ENCODE measurements around the gene OVOL1. TPM values are rescaled to one million over a fixed set of nuclear protein-coding genes. Genes with fewer than 3 reads are reported as not detected.

The OVOL1 gene
- total RNA-seq, 6 experiments from 2014 or later: not detected

DNA sequence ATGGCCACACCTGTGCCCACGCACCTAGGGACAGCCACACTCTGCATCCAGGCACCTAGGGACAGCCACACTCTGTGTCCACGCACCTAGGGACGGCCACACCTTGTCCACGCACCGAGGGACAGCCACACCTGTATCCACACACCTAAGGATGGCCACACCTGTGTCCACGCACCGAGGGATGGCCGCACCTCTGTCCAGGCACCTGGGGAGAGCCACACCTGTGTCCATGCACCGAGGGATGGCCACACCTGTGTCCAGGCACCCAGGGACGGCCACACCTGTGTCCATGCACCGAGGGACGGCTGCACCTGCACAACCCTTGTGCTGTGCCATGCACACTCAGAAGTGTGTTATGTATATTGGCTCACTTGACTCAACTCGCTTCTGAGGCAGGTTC lies 10.8 kb downstream of the OVOL1 start:
- Histone ChIP-seq H3K27ac (no peak overlapping the region), H3K9me3 (no peaks in the 10 kb centered on the region), H3K36me3 (no peaks in the 10 kb centered on the region), H3K27me3 (no peaks in the 10 kb centered on the region), H3K4me1 (no peaks in the 10 kb centered on the region), H3K4me3 (no peak overlapping the region)
- intact Hi-C loops (cut with DNase I): no loop called here
- DNase-seq: no peak
- TF ChIP-seq POLR2A (IDR thresholded peaks at IDR 0.05) (no peak), CTCF (IDR thresholded peaks at IDR 0.05) (no peak)
- no peak for ATAC-seq
- no CpG with 5 or more reads among the region's 13 CpGs for WGBS (ENCODE audit: insufficient coverage, low coverage, low lambda C conversion rate, missing lambda C conversion rate)

DNA sequence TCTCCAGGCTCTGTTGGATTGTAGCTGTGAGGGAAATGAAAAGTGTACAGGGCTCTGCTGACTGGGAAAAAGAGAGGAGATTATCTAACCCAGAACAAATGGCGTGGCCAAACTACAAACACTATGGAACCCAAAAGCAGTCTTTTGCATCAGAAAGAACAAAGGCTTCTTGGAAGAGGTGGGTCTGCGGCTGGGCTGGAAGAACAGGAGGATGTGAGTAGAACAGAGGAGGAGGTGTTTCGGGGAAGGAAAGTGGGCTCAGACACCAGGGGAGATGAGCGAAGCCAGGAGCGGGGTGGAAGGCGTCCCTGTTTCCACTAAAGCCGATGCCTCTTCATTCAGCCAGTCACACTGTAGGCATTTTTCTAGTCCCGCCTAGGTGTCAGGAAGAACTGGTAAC lies 12.0 kb downstream of the OVOL1 start:
- Histone ChIP-seq H3K27ac (no peak overlapping the region), H3K4me3 (no peak overlapping the region), H3K4me1 (no peaks in the 10 kb centered on the region), H3K36me3 (no peaks in the 10 kb centered on the region), H3K27me3 (no peaks in the 10 kb centered on the region), H3K9me3 (no peaks in the 10 kb centered on the region)
- TF ChIP-seq POLR2A (IDR thresholded peaks at IDR 0.05) (no peak), CTCF (IDR thresholded peaks at IDR 0.05) (no peak)
- WGBS (ENCODE audit: insufficient coverage, low coverage, low lambda C conversion rate, missing lambda C conversion rate): 89% methylated on average over 7 of the region's 8 CpGs
- ATAC-seq (no peak), DNase-seq (no peak)
- intact Hi-C loops (cut with DNase I): no loop called here

DNA sequence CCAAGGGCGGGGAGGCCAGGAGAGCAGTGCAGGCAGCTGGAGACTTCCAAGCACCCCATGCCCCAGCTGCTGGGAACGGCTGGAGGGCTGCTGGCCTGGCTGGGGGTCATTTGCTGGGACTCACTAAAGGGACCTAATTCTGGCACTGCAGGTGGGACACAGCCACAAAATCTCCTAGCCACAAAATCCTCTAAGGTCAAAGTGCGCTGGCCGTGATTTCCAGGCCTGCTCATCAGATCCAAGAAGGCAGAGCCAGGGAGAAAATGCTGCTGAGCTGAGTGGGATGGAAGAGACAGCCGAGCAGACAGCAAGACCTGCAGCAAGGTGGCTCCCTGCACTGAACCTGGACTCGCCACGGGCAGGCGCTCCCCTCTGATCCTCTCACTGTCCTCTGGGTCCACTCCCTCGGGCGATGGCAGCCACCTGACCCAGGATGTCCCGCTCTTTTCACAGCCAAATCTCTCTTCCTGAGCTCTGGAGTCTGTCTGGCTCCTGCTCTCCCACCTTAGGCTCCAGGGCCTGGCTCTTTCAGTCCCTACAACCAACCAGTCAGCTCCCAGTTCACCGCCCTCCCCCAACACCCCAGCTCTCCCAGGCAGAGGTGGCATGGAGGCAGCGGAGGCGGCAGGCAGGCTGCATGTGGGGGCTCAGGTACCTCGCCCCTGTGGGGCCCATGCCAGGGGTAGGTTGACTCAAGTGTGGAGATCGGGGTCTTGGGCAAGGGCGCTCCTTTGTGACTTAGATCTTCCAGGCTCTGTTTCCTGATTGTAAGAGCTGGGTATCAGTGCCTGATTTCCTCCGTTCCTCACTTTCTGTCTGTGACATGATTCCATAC lies 14.5 kb downstream of the OVOL1 start:
- Histone ChIP-seq H3K27ac (no peak overlapping the region), H3K9me3 (no peaks in the 10 kb centered on the region), H3K4me1 (no peaks in the 10 kb centered on the region), H3K27me3 (no peaks in the 10 kb centered on the region), H3K36me3 (no peaks in the 10 kb centered on the region), H3K4me3 (no peak overlapping the region)
- intact Hi-C loops (cut with DNase I): no loop called here
- no peak for ATAC-seq
- WGBS (ENCODE audit: insufficient coverage, low coverage, low lambda C conversion rate, missing lambda C conversion rate): 77% methylated on average over 12 of the region's 18 CpGs
- no peak for TF ChIP-seq POLR2A (IDR thresholded peaks at IDR 0.05)
- TF ChIP-seq CTCF (IDR thresholded peaks at IDR 0.05): no peak
- DNase-seq: no peak

DNA sequence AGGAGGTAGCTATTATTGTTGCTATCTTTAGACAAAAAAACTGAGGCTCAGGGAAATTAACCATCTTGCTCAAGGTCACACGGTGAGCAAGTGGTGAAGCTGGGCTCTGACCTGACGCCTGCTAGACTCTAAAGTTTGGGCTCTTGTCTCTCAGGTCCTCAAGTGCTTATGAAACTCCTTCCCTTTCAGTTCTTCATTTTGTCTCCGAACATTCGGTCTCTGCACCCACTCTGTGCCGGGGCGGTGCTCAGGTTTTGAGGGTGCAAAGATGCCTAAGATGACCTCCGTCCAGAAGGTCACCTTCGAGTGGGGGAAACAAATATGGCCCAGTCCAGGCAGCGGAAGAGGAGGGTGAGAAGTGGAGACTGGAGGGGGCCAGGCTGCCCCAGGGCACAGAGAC lies 16.0 kb downstream of the OVOL1 start:
- Histone ChIP-seq H3K27ac (no peak overlapping the region), H3K4me1 (no peaks in the 10 kb centered on the region), H3K9me3 (no peaks in the 10 kb centered on the region), H3K36me3 (no peaks in the 10 kb centered on the region), H3K27me3 (no peaks in the 10 kb centered on the region), H3K4me3 (no peak overlapping the region)
- TF ChIP-seq CTCF (IDR thresholded peaks at IDR 0.05): no peak
- no peak for TF ChIP-seq POLR2A (IDR thresholded peaks at IDR 0.05)
- intact Hi-C loops (cut with DNase I): no loop called here
- ATAC-seq (no peak), DNase-seq (no peak)
- 61% methylated on average over 4 of the region's 9 CpGs for WGBS (ENCODE audit: insufficient coverage, low coverage, low lambda C conversion rate, missing lambda C conversion rate)
